H1 (cell line): ENCODE measurements around the gene TMEM222. TPM values are rescaled to one million over a fixed set of nuclear protein-coding genes. Genes with fewer than 3 reads are reported as not detected.

Experiments
- EP300 ChIP-seq, 2 experiments: IDR thresholded peaks; 1 replicate in 1 of 2; 2 replicates in 1 of 2; pipeline ENCODE4 v1.6.1; 2011 to 2012; ENCODE audit warnings: low read depth in 2 of 2, low read length in 2 of 2, mild to moderate bottlenecking in 2 of 2, borderline replicate concordance in 1 of 2, inconsistent platforms in 1 of 2, moderate library complexity in 1 of 2
- HDAC2 ChIP-seq, 2 experiments: fragments of 300-600 bp in 1 of 2; sonication (generic) in 1 of 2; IDR thresholded peaks; 2 replicates each; pipeline ENCODE4 v1.6.1; 2011 to 2012; ENCODE audit warnings: low read depth in 2 of 2, low read length in 2 of 2, mild to moderate bottlenecking in 2 of 2, moderate library complexity in 2 of 2, borderline replicate concordance in 1 of 2, inconsistent platforms in 1 of 2
- KDM1A ChIP-seq: fragments of 200-600, 300-600 bp; sonication (generic); IDR thresholded peaks from 2 replicates; pipeline ENCODE4 v1.7.1; 2016; ENCODE audit warnings: mild to moderate bottlenecking, low read length, borderline replicate concordance
- RBBP5 ChIP-seq: IDR thresholded peaks from 2 replicates; pipeline ENCODE4 v1.7.1; 2012; ENCODE audit warnings: low read depth, mild to moderate bottlenecking, inconsistent platforms, low read length, moderate library complexity, borderline replicate concordance
- SP4 ChIP-seq: IDR thresholded peaks from 2 replicates; pipeline ENCODE4 v1.6.1; 2012; ENCODE audit warnings: low read length, inconsistent platforms
- polyA plus RNA-seq, 7 experiments: library from polyadenylated mRNA; depleted of rRNA in 3 of 7; stranded (reverse) in 5 of 7; unstranded in 2 of 7; fragments of >200 nt in 5 of 7; fragments of 200-250 nt in 2 of 7; gene quantifications; 1 replicate in 5 of 7; 2 replicates in 1 of 7; 4 replicates in 1 of 7; pipeline versions ENCODE4 v1.2.1 to v1.2.3, GENCODE V29; 2011 to 2013; ENCODE audit warnings: missing spikeins in 2 of 7, mixed read lengths in 2 of 7
- total RNA-seq: library from RNA; stranded (reverse); fragmentation: NEBNext Ultra II Directional; extraction: Animal tissue kit (Norgen Biotek cat#: 25700); gene quantifications from 2 replicates; pipeline ENCODE4 v1.2.1, GENCODE V29; 2021

TMEM222 gene
- total and polyA plus RNA-seq, 2 of the 8 experiments (the other 6 are each of a cell fraction or from before 2014, with no cell fraction given), result 27.0 to 51.8 TPM

- TF ChIP-seq EP300 (IDR thresholded peaks at IDR 0.05; ENCODE audit: borderline replicate concordance in 1 of 2, low read depth in 2 of 2, low read length in 2 of 2) (no peak), SP4 (no peak), RBBP5 (no peak), HDAC2 (IDR thresholded peaks at IDR 0.05; ENCODE audit: borderline replicate concordance in 1 of 2, low read depth in 2 of 2, low read length in 2 of 2) (no peak), KDM1A (no peak)
Observed at GRCh38 chr1:27275696-27276095, 46.3 kb upstream of the TMEM222 start (continued).
